RKO (cell line): ENCODE data around the gene CASP3.
"Not testable (repeated sequence)": the region's sequence is repeated elsewhere in the genome, so short reads cannot be mapped to it uniquely, and the experiment has no call there.

ENCODE experiments used
- DNase-seq: peaks from one replicate; pipeline ENCODE4 v3.0.0-alpha.2; 2016; ENCODE audit warnings: low spot score

The CASP3 gene

DNA sequence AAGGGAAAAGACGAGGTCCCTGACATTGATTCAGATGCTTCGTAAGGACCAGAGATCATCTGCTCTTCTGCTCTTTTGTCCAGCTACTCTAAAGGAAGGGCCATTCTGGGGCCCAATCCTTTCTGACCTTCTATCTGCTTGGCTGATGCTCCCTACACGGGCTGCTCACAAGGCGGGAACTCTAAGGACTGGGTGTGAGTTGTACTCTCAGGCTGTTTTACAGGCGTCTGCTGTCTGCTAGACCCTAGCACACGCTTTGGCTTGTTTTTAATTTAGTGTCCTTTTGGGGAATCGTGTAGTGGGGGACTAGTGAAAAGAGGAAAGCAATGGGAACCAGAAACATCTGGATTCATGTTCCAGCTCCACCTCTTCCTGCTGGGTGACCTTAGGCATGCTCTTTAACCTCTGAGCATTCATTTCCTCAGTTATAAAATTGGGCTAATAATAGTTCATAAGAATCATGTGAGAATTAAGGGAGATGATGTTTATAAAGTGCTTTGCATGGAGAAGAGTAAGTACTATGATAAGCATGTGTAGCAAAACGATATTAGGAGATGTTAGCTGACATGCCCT is 53.1 kb downstream of the CASP3 start:
- DNase-seq = no peak

DNA sequence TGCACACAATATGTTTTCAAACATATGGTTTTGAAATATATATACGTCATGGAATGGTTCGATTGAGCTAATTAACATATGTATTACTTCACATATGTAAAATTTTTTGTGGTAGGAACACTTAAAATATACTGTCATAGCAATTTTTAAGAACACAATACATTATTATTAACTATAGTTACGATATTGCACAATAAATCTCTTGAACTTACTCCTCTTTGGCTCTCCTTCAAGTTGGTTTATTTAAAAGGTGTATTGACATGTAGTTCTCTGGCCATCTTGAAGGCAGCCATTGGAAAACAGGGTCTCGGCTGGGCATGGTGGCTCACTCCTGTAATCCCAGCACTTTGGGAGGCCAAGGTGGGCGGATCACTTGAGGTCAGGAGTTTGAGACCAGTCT is 53.8 kb downstream of the CASP3 start:
- DNase-seq = no peak

- DNase-seq = no peak
Measured at GRCh38 chr4:184593461-184593860, 55.8 kb downstream of the CASP3 start.

DNA sequence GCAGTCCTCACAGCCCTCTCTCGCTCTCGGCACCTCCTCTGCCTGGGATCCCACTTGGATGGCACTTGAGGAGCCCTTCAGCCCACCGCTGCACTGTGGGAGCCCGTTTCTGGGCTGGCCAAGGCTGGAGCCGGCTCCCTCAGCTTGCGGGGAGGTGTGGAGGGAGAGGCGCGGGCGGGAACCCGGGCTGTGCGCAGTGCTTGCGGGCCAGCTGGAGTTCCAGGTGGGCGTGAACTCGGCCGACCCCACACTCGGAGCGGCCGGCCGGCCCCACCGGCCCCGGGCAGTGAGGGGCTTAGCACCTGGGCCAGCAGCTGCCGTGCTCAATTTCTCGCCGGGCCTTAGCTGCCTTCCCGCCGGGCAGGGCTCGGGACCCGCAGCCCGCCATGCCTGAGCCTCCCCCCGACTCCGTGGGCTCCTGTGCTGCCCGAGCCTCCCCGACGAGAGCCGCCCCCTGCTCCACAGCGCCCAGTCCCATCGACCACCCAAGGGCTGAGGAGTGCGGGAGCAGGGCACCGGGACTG is 57.4 kb downstream of the CASP3 start:
- DNase-seq = not testable (repeated sequence)

GRCh38 chr4:184591070-184591677 is 58.1 kb downstream of the CASP3 start:
- no peak for DNase-seq

DNA sequence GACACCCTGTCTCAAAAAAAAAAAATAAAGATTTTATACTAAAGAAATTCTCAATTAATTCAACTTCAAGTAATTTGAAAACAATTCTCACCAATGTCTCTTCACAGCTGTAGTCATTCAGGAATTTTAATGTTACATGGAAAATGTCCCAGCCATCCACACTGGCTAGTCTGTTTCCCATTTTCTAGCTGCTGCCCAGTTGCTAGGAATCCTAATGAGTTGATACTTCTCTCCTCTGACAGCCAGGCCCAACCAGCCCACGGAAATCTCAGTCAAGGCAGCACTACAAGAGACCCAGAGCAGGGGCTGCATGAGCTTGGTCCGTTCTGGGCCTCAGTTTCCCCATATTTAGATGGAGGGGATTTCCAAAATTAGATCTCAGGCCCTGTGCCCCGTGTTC is 59.1 kb downstream of the CASP3 start:
- no peak for DNase-seq

DNA sequence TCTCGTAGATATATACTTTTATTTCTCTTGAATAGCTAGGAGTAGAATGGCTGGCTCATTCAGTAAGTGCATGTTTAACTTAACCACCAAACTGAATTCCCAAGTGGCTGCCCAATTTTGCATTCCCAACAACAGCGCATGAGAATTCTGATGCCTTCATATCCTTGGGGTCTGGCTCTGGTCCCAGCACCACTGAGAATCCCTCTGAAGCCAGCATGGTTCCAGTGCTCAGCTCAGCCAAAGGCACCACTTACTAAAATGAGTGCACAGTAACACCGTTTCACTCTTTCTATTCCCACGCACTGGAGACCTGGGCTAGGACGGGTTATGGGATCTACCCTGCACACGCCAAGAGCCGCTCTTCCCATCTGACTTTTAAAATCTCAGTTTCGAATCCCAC is 60.4 kb downstream of the CASP3 start:
- DNase-seq = no peak

- DNase-seq = no peak
Measured at GRCh38 chr4:184587701-184588100, 61.5 kb downstream of the CASP3 start.

DNA sequence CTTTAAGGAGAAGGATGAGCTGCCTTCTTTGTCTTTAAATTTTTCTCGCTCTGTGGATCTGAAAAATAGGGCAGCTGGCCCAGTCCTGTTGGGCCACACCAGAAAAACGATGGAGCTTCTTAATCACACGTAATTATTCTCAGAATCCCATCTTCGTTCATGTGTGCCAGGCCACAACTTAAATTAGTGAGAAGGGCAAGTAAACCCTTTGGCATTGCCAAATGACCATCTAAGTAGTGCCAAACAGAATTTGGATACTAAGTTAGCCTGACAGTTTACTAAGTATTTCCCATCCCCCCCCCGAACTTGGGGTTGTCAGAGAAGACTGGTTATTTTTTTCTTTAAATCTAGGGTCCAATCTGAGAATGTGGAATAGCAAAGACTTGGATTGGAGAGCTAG is 62.0 kb downstream of the CASP3 start:
- DNase-seq = no peak

GRCh38 chr4:184583738-184584502 is 65.3 kb downstream of the CASP3 start:
- no peak for DNase-seq
